ENCODE results near the gene CA9. TPM values are rescaled to one million over a fixed set of nuclear protein-coding genes. Genes with fewer than 3 reads are reported as not detected.

CA9 gene
- total RNA-seq, 4 donors from 2014 or later = 2.2 TPM; not detected in 3

GRCh38 chr9:35714123-35714522, 40.4 kb downstream of the CA9 start:
- peaks cover 96 to 100% (median 99%) of the 10 kb centered on the region in 4 donors for H3K36me3 ChIP-seq
- WGBS = 94% methylated on average over 5 of the region's 6 CpGs

GRCh38 chr9:35714579-35715252, 41.0 kb downstream of the CA9 start:
- DNase-seq (ENCODE audit: extremely low spot score) = no peak
- Histone ChIP-seq H3K36me3 (peaks cover 98 to 100% (median 99%) of the 10 kb centered on the region in 4 donors), H3K27ac (replicated peaks in 1 of 4) (peak overlapping the region; percentile 71 to 98 (median 76)), H3K4me3 (no peak overlapping the region), H3K4me1 (peaks cover 0 to 46% (median 26%) of the 10 kb centered on the region in 4 donors), H3K9me3 (no peaks in the 10 kb centered on the region), H3K27me3 (no peaks in the 10 kb centered on the region)
- TF ChIP-seq EP300 (IDR thresholded peaks at IDR 0.05) (no peak), POLR2AphosphoS5 (IDR thresholded peaks at IDR 0.05) (no peak), CTCF (IDR thresholded peaks at IDR 0.05) (no peak), POLR2A (IDR thresholded peaks at IDR 0.05; ENCODE audit: low read depth) (no peak)
- intact Hi-C loops (cut with DNase I) = no loop called here
- WGBS = 87% methylated on average over 10 of the region's 13 CpGs

More at GRCh38 chr9:35714123-35714522, 40.4 kb downstream of the CA9 start:
- H3K4me1 ChIP-seq = peaks cover 0 to 46% (median 26%) of the 10 kb centered on the region in 4 donors
- DNase-seq (ENCODE audit: extremely low spot score) = no peak
- H3K27me3 ChIP-seq = no peaks in the 10 kb centered on the region
- intact Hi-C loops (cut with DNase I) = no loop called here
- TF ChIP-seq POLR2AphosphoS5 (IDR thresholded peaks at IDR 0.05) = peak; percentile 7 to 45
- no peak for TF ChIP-seq EP300 (IDR thresholded peaks at IDR 0.05)
- H3K27ac ChIP-seq (replicated peaks in 1 of 4) = peak overlapping the region; percentile 71 to 98 (median 76)
- no peaks in the 10 kb centered on the region for H3K9me3 ChIP-seq
- no peak overlapping the region for H3K4me3 ChIP-seq

- 84% methylated on average over 4 of the region's 4 CpGs for whole genome bisulfite sequencing
- intact Hi-C loops (cut with DNase I) = no loop called here
Measured at GRCh38 chr9:35716230-35716629, 42.5 kb downstream of the CA9 start.

GRCh38 chr9:35717132-35717870, 43.6 kb downstream of the CA9 start:
- WGBS = 86% methylated on average over 14 of the region's 14 CpGs
- peaks cover 98 to 100% (median 99%) of the 10 kb centered on the region in 4 donors for H3K36me3 ChIP-seq

More at GRCh38 chr9:35716230-35716629, 42.5 kb downstream of the CA9 start:
- H3K4me3 ChIP-seq = no peak overlapping the region
- no peak for DNase-seq (ENCODE audit: extremely low spot score)
- no peaks in the 10 kb centered on the region for H3K9me3 ChIP-seq
- peaks cover 0 to 37% (median 26%) of the 10 kb centered on the region in 4 donors for H3K4me1 ChIP-seq
- H3K27ac ChIP-seq (replicated peaks in 1 of 4) = peak overlapping the region; percentile 71 to 98 (median 76)
- no peaks in the 10 kb centered on the region for H3K27me3 ChIP-seq
- TF ChIP-seq POLR2A (IDR thresholded peaks at IDR 0.05; ENCODE audit: low read depth) (no peak), POLR2AphosphoS5 (IDR thresholded peaks at IDR 0.05) (peak; percentile 56 to 57), EP300 (IDR thresholded peaks at IDR 0.05) (no peak), CTCF (IDR thresholded peaks at IDR 0.05) (peak in 2 of 3 experiments; percentile 42 to 52)
- H3K36me3 ChIP-seq = peaks cover 98 to 100% (median 99%) of the 10 kb centered on the region in 4 donors

More at GRCh38 chr9:35717132-35717870, 43.6 kb downstream of the CA9 start:
- Histone ChIP-seq H3K4me1 (peaks cover 0 to 37% (median 26%) of the 10 kb centered on the region in 4 donors), H3K27ac (replicated peaks in 1 of 4) (peak overlapping the region; percentile 71 to 98 (median 76)), H3K27me3 (no peaks in the 10 kb centered on the region), H3K4me3 (no peak overlapping the region), H3K9me3 (no peaks in the 10 kb centered on the region)
- TF ChIP-seq POLR2A (IDR thresholded peaks at IDR 0.05; ENCODE audit: low read depth) = no peak
- no peak for TF ChIP-seq CTCF (IDR thresholded peaks at IDR 0.05)
- no peak for TF ChIP-seq EP300 (IDR thresholded peaks at IDR 0.05)
- TF ChIP-seq POLR2AphosphoS5 (IDR thresholded peaks at IDR 0.05) = no peak
- DNase-seq (ENCODE audit: extremely low spot score) = no peak
- intact Hi-C loops (cut with DNase I) = no loop called here

Measured in esophagus muscularis mucosa (tissue), 4 donors.